Vagina (tissue), 2 donors: ENCODE results near the gene MTNR1B.

Experiments used
- POLR2A ChIP-seq, 2 donors: fragments of 450-650 bp; IDR thresholded peaks; one replicate each; pipeline ENCODE4 v1.6.1; 2017; ENCODE audit warnings: antibody characterized with exemption in 2 of 2, mild to moderate bottlenecking in 2 of 2, moderate library complexity in 2 of 2
- POLR2AphosphoS5 ChIP-seq, 2 donors: sonication (generic); formaldehyde crosslinking; IDR thresholded peaks; one replicate each; pipeline ENCODE4 v1.9.0; 2017; ENCODE audit warnings: antibody characterized with exemption in 2 of 2, mild to moderate bottlenecking in 2 of 2, low read depth in 1 of 2; ENCODE audit not compliant: insufficient read depth in 1 of 2
- TF ChIP-seq, protein P1 (sequence below), 3 experiments: fragments of 450-650 bp in 2 of 3; fragments of 200-600 bp in 1 of 3; sonication (generic) in 1 of 3; IDR thresholded peaks; one replicate each; pipeline ENCODE4 v1.5.1; 2017 to 2019; ENCODE audit warnings: antibody characterized with exemption in 3 of 3, mild to moderate bottlenecking in 2 of 3, moderate library complexity in 2 of 3

DNA sequence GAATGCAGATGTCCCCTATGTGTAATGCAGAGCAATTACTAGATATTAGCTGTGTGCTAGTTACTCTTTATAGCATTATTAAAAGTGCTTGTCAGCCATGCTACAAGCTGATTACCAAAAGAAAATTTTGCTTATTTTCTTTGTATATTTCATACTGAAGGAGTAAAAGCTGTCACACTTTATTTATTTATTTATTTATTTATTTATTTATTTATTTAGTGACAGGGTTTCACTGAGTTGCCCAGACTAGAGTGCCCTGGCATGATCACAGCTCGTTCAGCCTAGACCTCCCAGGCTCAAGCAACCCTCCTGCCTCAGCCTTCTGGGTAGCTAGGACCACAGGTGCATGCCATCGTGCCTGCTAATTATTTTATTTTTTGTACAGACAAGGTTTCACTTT lies 4.3 kb upstream of the MTNR1B start:
- TF ChIP-seq, protein P1, sequence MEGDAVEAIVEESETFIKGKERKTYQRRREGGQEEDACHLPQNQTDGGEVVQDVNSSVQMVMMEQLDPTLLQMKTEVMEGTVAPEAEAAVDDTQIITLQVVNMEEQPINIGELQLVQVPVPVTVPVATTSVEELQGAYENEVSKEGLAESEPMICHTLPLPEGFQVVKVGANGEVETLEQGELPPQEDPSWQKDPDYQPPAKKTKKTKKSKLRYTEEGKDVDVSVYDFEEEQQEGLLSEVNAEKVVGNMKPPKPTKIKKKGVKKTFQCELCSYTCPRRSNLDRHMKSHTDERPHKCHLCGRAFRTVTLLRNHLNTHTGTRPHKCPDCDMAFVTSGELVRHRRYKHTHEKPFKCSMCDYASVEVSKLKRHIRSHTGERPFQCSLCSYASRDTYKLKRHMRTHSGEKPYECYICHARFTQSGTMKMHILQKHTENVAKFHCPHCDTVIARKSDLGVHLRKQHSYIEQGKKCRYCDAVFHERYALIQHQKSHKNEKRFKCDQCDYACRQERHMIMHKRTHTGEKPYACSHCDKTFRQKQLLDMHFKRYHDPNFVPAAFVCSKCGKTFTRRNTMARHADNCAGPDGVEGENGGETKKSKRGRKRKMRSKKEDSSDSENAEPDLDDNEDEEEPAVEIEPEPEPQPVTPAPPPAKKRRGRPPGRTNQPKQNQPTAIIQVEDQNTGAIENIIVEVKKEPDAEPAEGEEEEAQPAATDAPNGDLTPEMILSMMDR (IDR thresholded peaks at IDR 0.05): no peak
- TF ChIP-seq POLR2AphosphoS5 (IDR thresholded peaks at IDR 0.05; ENCODE audit: insufficient read depth in 1 of 2, low read depth in 1 of 2): no peak
- TF ChIP-seq POLR2A (IDR thresholded peaks at IDR 0.05): no peak
